IPS-18c (cell line): ENCODE results near the gene PKNOX1.
"Not testable (repeated sequence)": the region's sequence is repeated elsewhere in the genome, so short reads cannot be mapped to it uniquely, and the experiment has no call there.

Experiments
- H3K4me3 ChIP-seq: 2 replicates; pipeline ENCODE4 v1.7.0; 2013; ENCODE audit warnings: low read depth, mild to moderate bottlenecking, low read length, moderate library complexity; ENCODE audit not compliant: insufficient read depth
- H3K9me3 ChIP-seq: one replicate; pipeline ENCODE4 v1.6.1; 2013; ENCODE audit warnings: mild to moderate bottlenecking, low read length, moderate library complexity; ENCODE audit not compliant: control insufficient read depth, insufficient read depth

PKNOX1 gene

GRCh38 chr21:43062955-43063664 lies 88.7 kb downstream of the PKNOX1 start:
- H3K4me3 ChIP-seq, H3K9me3 ChIP-seq: not testable (repeated sequence)

GRCh38 chr21:43064265-43064917 lies 90.0 kb downstream of the PKNOX1 start:
- H3K4me3 ChIP-seq, H3K9me3 ChIP-seq: not testable (repeated sequence)

GRCh38 chr21:43065991-43066390 lies 91.6 kb downstream of the PKNOX1 start:
- not testable (repeated sequence) for H3K4me3 ChIP-seq, H3K9me3 ChIP-seq

- not testable (repeated sequence) for H3K4me3 ChIP-seq, H3K9me3 ChIP-seq
Measured at GRCh38 chr21:43066690-43067089, 92.3 kb downstream of the PKNOX1 start.

GRCh38 chr21:43068065-43068464 lies 93.7 kb downstream of the PKNOX1 start:
- H3K9me3 ChIP-seq, H3K4me3 ChIP-seq: not testable (repeated sequence)

- not testable (repeated sequence) for H3K9me3 ChIP-seq, H3K4me3 ChIP-seq
Measured at GRCh38 chr21:43069682-43070081, 95.3 kb downstream of the PKNOX1 start.

- H3K9me3 ChIP-seq, H3K4me3 ChIP-seq: not testable (repeated sequence)
Measured at GRCh38 chr21:43072742-43073141, 98.4 kb downstream of the PKNOX1 start.

- H3K4me3 ChIP-seq, H3K9me3 ChIP-seq: not testable (repeated sequence)
Measured at GRCh38 chr21:43074401-43075169, 100.2 kb downstream of the PKNOX1 start.

- not testable (repeated sequence) for H3K4me3 ChIP-seq, H3K9me3 ChIP-seq
Measured at GRCh38 chr21:43075170-43076022, 101.0 kb downstream of the PKNOX1 start, which contains the start of gene CBS. CBS (minus strand) TSS chr21:43075835; CDS start chr21:43072193, 3,642 bp downstream.

GRCh38 chr21:43076023-43076637 lies 101.8 kb downstream of the PKNOX1 start:
- H3K4me3 ChIP-seq, result not testable (repeated sequence)

GRCh38 chr21:43076643-43077042 lies 102.3 kb downstream of the PKNOX1 start:
- H3K9me3 ChIP-seq, H3K4me3 ChIP-seq: not testable (repeated sequence)

More at GRCh38 chr21:43076023-43076637, 101.8 kb downstream of the PKNOX1 start:
- H3K9me3 ChIP-seq, result not testable (repeated sequence)

- H3K9me3 ChIP-seq, H3K4me3 ChIP-seq: not testable (repeated sequence)
Measured at GRCh38 chr21:43082587-43083300, 108.4 kb downstream of the PKNOX1 start.
